ENCODE data around the gene MYO7B.
A peak's percentile ranks its signal among the peaks of the same experiment; 100 is the strongest.

Gene MYO7B

GRCh38 chr2:127575185-127575765 is 39.8 kb downstream of the MYO7B start:
- no peak for DNase-seq

- DNase-seq = no peak
Measured at GRCh38 chr2:127575941-127576432, 40.5 kb downstream of the MYO7B start.

GRCh38 chr2:127576433-127577207 is 41.1 kb downstream of the MYO7B start:
- DNase-seq = peak; percentile 96

GRCh38 chr2:127577208-127577475 is 41.7 kb downstream of the MYO7B start:
- DNase-seq = no peak

GRCh38 chr2:127577503-127577902 is 42.0 kb downstream of the MYO7B start:
- no peak for DNase-seq

GRCh38 chr2:127577973-127578372 is 42.5 kb downstream of the MYO7B start:
- no peak for DNase-seq

- no peak for DNase-seq
Measured at GRCh38 chr2:127578411-127578810, 42.9 kb downstream of the MYO7B start.

- no peak for DNase-seq
Measured at GRCh38 chr2:127579231-127579630, 43.7 kb downstream of the MYO7B start.

GRCh38 chr2:127580167-127581049 is 44.9 kb downstream of the MYO7B start:
- no peak for DNase-seq

GRCh38 chr2:127581050-127581345 is 45.5 kb downstream of the MYO7B start:
- DNase-seq = no peak

GRCh38 chr2:127581516-127582490 is 46.3 kb downstream of the MYO7B start:
- DNase-seq = no peak

- DNase-seq = no peak
Measured at GRCh38 chr2:127582863-127583861, 47.7 kb downstream of the MYO7B start.

- DNase-seq = no peak
Measured at GRCh38 chr2:127584047-127584446, 48.6 kb downstream of the MYO7B start.

GRCh38 chr2:127584516-127585033 is 49.1 kb downstream of the MYO7B start:
- no peak for DNase-seq

GRCh38 chr2:127585270-127585807 is 49.9 kb downstream of the MYO7B start:
- DNase-seq = no peak

GRCh38 chr2:127586136-127586535 is 50.7 kb downstream of the MYO7B start:
- DNase-seq = no peak

GRCh38 chr2:127586746-127587295 is 51.3 kb downstream of the MYO7B start:
- DNase-seq = no peak

- DNase-seq = no peak
Measured at GRCh38 chr2:127588241-127588640, 52.8 kb downstream of the MYO7B start.

- DNase-seq = no peak
Measured at GRCh38 chr2:127589358-127589757, 53.9 kb downstream of the MYO7B start.

GRCh38 chr2:127589841-127590240 is 54.4 kb downstream of the MYO7B start:
- no peak for DNase-seq
